GM10248 (cell line): Measurements from ENCODE around the gene EHBP1.

Source experiments
- CTCF ChIA-PET: fragments of 300-600 bp; sonication (Branson Sonifier 250); formaldehyde crosslinking; extraction: SDS; loops from one replicate; lab custom pipeline; 2021; ENCODE audit warnings: antibody characterized with exemption; lab: Yijun Ruan, JAX
- POLR2A ChIA-PET: fragments of 350-650 bp; sonication (Branson Sonifier 250); formaldehyde crosslinking; extraction: SDS; loops from one replicate; lab custom pipeline; 2020; ENCODE audit warnings: antibody characterized with exemption; lab: Yijun Ruan, JAX
- DNase-seq: peaks from one replicate; pipeline ENCODE4 v3.0.0; 2012; ENCODE audit errors: extremely low spot score
- TF ChIP-seq, protein P1 (sequence below): IDR thresholded peaks from 2 replicates; pipeline ENCODE4 v1.5.1; 2012; ENCODE audit warnings: mild to moderate bottlenecking, low read depth; ENCODE audit errors: extremely low read depth, missing control alignments, control extremely low read depth

The EHBP1 gene

DNA sequence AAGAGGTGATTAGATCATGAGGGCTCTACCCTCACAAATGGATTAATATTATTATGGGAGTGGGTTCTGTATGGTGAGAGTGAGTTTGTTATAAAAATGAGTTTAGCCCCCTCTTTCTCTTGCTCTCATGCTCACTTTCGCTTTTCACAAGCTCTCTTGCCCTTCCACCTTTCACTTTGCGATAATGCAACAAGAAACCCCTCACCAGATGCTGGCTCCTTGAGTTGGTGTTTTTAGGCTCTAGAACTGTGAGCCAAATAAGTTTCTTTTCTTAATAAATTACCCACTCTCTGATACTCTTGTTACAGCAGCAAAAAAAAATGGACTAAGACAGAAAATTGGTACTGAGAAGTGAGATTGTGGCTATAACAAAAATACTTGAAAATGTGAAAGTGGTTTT lies 106.5 kb downstream of the EHBP1 start:
- CTCF ChIA-PET, result interaction anchor here (1.1 to 1.3 kb wide), 3 partner anchors 22 to 355 kb away, joined by 3 to 4 read pairs (median 4); no protein-coding TSS in a partner anchor
- POLR2A ChIA-PET, result no interaction called here
- no peak for DNase-seq
- TF ChIP-seq, protein P1, sequence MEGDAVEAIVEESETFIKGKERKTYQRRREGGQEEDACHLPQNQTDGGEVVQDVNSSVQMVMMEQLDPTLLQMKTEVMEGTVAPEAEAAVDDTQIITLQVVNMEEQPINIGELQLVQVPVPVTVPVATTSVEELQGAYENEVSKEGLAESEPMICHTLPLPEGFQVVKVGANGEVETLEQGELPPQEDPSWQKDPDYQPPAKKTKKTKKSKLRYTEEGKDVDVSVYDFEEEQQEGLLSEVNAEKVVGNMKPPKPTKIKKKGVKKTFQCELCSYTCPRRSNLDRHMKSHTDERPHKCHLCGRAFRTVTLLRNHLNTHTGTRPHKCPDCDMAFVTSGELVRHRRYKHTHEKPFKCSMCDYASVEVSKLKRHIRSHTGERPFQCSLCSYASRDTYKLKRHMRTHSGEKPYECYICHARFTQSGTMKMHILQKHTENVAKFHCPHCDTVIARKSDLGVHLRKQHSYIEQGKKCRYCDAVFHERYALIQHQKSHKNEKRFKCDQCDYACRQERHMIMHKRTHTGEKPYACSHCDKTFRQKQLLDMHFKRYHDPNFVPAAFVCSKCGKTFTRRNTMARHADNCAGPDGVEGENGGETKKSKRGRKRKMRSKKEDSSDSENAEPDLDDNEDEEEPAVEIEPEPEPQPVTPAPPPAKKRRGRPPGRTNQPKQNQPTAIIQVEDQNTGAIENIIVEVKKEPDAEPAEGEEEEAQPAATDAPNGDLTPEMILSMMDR, result no peak

DNA sequence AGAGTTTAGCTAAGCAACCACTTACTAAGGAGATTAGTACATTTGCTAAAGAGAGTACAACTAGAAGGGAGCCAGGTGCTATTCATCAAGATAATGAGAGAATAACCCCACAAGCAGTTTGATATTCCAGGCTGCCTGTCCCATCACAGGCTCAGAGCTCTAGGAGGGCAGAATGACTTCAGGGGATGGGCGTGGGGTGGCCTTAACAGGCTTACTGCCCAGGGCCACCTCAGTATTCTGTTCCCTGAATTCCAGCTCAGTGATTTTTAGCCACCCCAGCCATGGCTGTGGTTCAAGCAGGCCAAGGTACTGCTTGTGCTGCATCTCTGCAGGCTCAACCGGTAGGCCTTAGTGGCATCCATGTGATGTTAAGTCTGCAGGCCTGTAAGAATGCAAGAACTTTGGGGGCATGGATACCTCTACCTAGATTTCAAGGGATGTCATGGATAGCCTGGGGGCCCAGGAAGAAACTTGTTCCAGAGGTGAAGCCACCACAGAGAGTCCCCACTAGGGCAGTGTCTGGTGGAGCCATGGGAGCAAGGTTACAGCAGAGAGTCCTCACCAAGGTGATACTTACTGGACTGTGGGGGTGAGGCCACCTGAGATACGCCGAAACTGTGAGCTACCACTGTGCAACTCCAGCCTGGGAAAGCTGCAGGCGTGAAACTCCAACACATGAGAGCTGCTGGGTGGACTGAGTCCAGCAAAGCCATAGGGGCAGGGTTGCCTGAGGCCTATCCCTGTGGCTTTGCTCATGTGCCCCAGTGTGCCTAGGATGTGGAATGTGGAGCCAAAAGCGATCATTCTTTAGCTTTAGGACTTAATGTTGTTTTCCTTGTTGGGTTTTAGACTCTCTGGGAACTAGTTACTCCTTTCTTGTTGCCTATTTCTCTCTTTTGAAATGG lies 107.7 kb downstream of the EHBP1 start:
- ChIA-PET CTCF (interaction anchor here (1.1 to 1.8 kb wide), 5 partner anchors 20 to 356 kb away, joined by 3 to 5 read pairs (median 4); no protein-coding TSS in a partner anchor), POLR2A (interaction anchor here (0.6 kb wide), 1 partner anchor 924 kb away, joined by 9 read pairs; the partner anchor contains the start of gene CCT4)
- DNase-seq, result no peak
- TF ChIP-seq, protein P1, result no peak

DNA sequence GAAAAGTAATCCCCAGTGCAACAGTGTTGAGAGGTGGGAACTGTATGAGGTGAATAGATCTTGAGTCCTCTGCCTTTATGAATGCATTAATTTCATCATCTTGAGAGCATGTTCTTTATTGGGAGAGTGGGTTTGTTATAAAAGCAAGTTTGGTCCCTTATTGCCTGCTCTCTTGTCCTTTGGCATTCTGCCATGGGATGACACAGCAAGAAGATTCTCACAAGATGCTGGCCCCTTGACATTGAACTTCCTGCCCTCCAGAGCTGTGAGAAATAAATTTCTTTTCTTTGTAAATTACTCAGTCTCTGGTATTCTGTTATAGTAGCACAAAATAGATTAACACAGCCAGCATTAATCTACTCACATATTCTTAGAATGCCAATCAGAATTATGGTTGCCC lies 108.6 kb downstream of the EHBP1 start:
- ChIA-PET POLR2A (no interaction called here), CTCF (interaction anchor here (1.8 kb wide), 1 partner anchor 37 kb away, joined by 5 read pairs; no protein-coding TSS in a partner anchor)
- TF ChIP-seq, protein P1, result no peak
- DNase-seq, result no peak

DNA sequence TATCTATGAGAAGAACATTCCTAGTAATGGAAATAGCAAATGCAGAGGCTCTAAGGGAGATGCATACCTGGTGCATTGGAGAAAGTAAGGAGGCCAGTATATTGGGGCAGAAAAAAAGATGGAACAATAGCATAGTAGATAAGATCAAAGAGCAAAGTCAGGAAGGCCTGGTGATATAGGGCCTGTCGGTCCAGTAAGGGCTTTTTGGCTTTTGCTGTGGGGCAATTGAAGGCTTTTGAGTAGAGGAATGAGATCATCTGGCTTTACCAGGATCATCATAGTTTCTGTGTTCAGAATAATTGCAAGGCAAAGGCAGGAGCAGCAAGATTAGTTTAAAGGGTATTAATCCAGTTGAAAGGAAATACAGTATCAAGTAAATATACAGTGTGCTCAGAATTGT lies 111.8 kb downstream of the EHBP1 start:
- POLR2A ChIA-PET, result no interaction called here
- no peak for DNase-seq
- TF ChIP-seq, protein P1, result no peak
- CTCF ChIA-PET, result no interaction called here

DNA sequence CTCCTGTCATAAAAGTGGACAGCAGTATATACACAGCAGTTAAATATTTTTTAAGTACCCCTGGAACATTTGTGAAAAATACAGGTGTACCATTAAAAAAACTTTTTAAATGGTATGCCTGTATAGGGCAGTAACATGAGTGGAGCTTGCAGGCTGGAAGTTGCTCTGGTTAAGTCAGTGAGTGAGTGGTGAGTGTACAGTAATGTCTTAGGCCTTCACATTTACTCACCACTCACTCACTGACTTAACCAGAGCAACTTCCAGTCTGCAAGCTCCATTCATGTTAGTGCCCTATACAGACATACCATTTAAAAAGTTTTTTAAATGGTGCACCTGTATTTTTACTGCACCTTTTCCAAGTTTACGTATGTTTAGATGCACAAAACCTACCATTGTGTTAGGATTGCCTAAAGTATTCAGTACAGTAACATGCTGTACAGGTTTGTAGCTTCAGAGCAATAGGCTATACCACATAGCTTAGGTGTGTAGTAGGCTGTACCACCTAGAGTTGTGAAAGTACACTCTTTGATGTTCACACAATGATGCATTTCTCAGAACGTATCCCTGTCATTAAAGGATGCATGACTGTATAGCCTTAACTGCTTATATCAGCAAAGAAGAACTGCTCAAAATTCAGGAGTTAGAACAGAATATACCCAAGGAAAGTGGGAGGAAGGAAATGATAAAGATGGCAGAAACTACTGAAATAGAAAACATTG lies 112.6 kb downstream of the EHBP1 start:
- no peak for DNase-seq
- CTCF ChIA-PET, result interaction anchor here (1.5 kb wide), 1 partner anchor 15 kb away, joined by 4 read pairs; no protein-coding TSS in a partner anchor
- TF ChIP-seq, protein P1, result no peak
- POLR2A ChIA-PET, result no interaction called here

DNA sequence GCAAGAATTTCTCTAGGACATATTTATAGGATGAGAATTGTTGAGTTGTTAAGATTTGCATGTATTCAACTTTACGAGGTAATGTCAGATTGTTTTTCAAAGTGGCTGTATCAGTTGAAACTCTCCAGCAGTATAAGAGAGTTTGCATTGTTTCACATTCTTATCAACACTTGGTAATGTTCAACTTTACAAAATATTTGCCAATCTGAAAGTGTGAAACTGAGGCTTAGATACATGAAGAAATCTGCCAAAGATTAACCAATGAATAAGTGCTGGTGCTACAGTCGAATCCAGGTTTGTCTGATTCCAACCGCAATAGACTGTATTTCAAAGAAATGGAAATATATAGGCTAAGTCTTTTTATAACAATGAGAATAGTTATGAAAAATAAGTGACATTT lies 117.0 kb downstream of the EHBP1 start:
- ChIA-PET CTCF (no interaction called here), POLR2A (no interaction called here)
- no peak for DNase-seq
- TF ChIP-seq, protein P1, result no peak
